ENCODE results near the gene EML2. TPM values are rescaled to one million over a fixed set of nuclear protein-coding genes. Genes with fewer than 3 reads are reported as not detected.

EML2 gene
- total RNA-seq, 2 experiments from 2014 or later = 136 to 146 TPM

DNA sequence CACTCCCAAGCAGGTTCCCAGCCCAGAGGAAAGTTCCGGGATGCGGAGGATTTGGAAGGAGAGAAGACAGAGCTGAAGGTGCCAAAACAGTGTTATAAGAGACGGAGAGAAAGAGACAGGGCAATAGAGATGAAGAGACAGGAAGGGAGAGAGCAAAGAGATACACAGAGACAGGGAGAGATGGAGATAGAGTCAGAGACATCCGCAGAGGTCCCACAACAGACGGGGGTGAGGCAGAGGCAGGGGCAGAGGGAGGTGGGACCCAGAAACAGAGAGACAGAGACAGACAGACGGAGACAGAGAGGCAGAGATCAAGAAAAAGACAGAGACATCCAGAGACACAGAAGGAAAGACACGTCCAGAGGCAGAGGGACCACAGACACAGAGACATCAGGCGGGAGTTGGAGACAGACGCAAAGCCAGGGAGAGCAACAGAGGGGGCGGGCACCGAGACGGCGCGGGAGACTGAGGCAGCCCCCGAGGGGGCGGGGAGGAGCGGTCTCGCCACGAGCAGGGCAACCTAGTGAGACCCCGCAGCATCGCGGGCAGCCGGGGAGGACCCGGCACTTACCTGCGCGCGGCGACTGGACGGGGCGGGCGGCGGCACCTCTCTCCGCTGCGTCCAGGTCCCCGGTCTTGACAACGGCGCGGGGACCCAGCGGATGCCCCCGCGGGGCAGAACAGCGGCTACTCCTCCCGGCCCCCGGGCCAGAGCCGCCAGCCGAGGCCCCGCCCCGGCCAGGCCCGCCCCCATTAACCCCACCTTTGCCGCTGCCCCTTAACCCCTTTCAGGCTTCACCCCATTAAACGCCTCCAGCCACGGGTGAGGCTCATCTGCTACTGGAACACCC is 37.4 kb downstream of the EML2 start, which contains the start of gene GPR4:
Gene GPR4 (minus strand): TSS at position 689 of the 851 bp plus-strand sequence. CDS start 10,346 bp downstream, outside the sequence.
- ChIA-PET POLR2A (no interaction called here), CTCF (interaction anchor here (0.8 kb wide), 1 partner anchor 9 kb away, joined by 3 read pairs; no protein-coding TSS in a partner anchor)
- Mint-ChIP-seq H3K27me3 (peaks cover 63% of the 10 kb centered on the region), H3K36me3 (ENCODE audit: low read depth) (no peaks in the 10 kb centered on the region), H3K4me3 (no peak within 1 kb of the TSS), H3K27ac (no peak within 1 kb of the TSS), H3K4me1 (peaks cover 23% of the 10 kb centered on the region), H3K9me3 (no peaks in the 10 kb centered on the region)
- no peak for DNase-seq

DNA sequence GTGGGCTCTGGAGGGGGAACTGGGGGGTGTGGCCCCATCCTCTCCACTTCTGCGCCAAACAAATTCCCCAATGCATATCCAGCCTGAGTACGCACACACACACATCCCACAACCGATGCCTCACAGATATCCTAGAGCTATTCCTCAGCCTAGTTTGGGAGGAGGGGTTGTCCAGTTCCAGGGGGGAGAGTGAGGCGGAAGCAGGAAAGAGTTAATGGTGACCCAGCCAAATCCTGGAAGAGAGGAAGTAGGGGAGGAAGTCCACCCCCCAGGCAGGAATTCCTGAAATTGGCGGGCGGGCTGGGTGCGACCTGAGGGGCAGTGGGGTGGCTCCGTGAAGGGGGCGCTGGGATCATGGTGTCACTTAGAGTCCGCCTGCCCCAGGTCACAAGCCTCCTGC is 38.1 kb downstream of the EML2 start:
- Mint-ChIP-seq H3K36me3 (ENCODE audit: low read depth) (no peaks in the 10 kb centered on the region), H3K27ac (no peak overlapping the region), H3K4me3 (no peak overlapping the region), H3K9me3 (no peaks in the 10 kb centered on the region), H3K27me3 (peaks cover 70% of the 10 kb centered on the region), H3K4me1 (peaks cover 22% of the 10 kb centered on the region)
- no peak for DNase-seq
- ChIA-PET POLR2A (no interaction called here), CTCF (no interaction called here)

DNA sequence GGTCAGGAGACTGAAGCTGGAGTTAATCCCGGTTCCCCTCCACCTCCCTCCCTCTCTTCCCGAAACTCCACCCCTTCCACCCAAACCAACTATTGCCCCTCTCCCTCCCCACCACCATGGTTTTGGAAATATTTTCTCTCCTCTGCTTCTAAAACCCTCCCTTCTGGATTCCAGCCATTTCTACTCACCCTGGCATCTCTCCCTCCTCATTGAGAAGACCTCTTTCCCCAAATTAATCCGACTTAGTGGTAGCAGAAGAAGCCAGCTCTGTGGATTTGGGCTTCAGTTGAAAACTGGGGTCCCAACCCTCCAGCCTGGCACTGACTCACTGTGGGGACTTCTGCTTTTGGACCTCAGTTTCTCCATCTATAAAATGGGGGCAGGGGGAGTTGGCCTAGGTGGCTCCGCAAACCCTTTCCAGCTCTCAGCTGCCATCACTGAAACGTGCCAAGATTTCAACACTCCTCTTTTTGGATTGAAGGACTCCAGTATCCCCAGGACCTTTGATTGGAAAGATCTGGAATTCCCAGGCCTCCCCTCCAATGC is 38.8 kb downstream of the EML2 start:
- no peak overlapping the region for H3K27ac Mint-ChIP-seq
- ChIA-PET POLR2A (no interaction called here), CTCF (no interaction called here)
- DNase-seq = no peak
- no peaks in the 10 kb centered on the region for H3K36me3 Mint-ChIP-seq (ENCODE audit: low read depth)
- no peak overlapping the region for H3K4me3 Mint-ChIP-seq
- peaks cover 22% of the 10 kb centered on the region for H3K4me1 Mint-ChIP-seq
- H3K9me3 Mint-ChIP-seq = no peaks in the 10 kb centered on the region
- peaks cover 77% of the 10 kb centered on the region for H3K27me3 Mint-ChIP-seq

DNA sequence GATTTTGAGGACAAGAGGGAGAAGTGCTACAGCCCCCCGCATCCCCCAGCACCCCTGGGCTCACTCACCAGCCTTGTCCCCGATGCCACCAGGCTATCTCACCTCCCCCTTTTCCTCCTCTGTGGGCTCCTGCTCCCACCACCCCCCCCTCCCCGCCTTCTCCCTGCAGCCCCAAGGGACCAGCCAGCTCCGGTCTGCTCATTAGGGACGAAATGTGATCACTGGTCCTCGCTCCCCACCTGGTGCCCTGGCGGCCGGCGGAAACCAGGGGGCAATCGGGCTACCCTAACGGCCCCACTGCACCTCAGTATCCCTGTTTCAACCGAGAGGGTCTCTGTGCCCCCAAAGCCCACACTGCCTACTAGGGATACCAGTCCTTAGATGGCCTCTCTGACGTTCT is 39.9 kb downstream of the EML2 start:
- POLR2A ChIA-PET = interaction anchor here (1.3 kb wide), 1 partner anchor 43 kb away, joined by 8 read pairs; no protein-coding TSS in a partner anchor

DNA sequence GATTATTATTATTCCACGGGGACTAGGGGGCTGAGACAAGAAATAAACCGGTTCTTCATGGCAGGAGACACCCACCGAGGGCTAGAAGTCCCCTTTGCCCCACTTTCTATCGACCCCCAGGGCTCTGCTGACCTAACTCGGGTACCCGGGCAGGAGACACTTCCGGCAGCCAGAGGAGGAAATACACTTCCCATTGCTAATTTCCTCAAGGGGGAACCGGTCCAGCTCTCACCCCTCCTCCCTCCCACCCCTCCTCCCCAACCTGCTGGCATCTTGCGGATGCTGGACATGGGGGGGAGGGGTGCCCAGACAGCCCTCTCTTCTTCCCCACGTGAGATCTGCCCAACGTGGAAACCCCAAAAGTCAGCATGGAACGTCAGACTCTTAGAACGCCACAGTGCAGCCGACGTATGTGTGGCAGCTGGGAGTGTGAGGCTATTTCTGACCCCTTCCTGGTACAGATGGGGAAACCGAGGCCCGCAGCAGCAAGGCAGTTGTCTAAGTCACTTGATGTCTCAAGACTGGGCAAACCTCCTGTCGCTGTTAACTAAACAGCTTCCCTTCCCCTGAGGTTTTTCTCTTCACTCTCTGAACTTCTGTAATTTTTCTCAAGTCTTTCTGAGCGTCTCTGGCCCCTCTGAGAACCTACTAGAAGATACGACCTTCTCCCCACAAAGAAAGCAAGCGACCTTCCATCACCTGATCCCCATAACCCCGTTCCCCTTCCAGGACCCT is 40.8 kb downstream of the EML2 start:
- H3K9me3 Mint-ChIP-seq = no peaks in the 10 kb centered on the region
- H3K4me1 Mint-ChIP-seq = peaks cover 22% of the 10 kb centered on the region
- H3K36me3 Mint-ChIP-seq (ENCODE audit: low read depth) = no peaks in the 10 kb centered on the region
- ChIA-PET POLR2A (interaction anchor here (1.3 kb wide), 1 partner anchor 44 kb away, joined by 8 read pairs; no protein-coding TSS in a partner anchor), CTCF (interaction anchor here (0.9 to 1.6 kb wide), 3 partner anchors 10 to 41 kb away, joined by 3 to 4 read pairs (median 3); partner anchors contain the start of gene EML2)
- H3K27ac Mint-ChIP-seq = no peak overlapping the region
- H3K4me3 Mint-ChIP-seq = no peak overlapping the region
- DNase-seq = no peak
- peaks cover 79% of the 10 kb centered on the region for H3K27me3 Mint-ChIP-seq

More for the DNA sequence above, 39.9 kb downstream of the EML2 start:
- H3K27ac Mint-ChIP-seq = no peak overlapping the region
- peaks cover 22% of the 10 kb centered on the region for H3K4me1 Mint-ChIP-seq
- H3K9me3 Mint-ChIP-seq = no peaks in the 10 kb centered on the region
- H3K36me3 Mint-ChIP-seq (ENCODE audit: low read depth) = no peaks in the 10 kb centered on the region
- H3K4me3 Mint-ChIP-seq = no peak overlapping the region
- DNase-seq = no peak
- peaks cover 79% of the 10 kb centered on the region for H3K27me3 Mint-ChIP-seq
- CTCF ChIA-PET = interaction anchor here (0.9 kb wide), 1 partner anchor 40 kb away, joined by 4 read pairs; the partner anchor contains the start of gene EML2

DNA sequence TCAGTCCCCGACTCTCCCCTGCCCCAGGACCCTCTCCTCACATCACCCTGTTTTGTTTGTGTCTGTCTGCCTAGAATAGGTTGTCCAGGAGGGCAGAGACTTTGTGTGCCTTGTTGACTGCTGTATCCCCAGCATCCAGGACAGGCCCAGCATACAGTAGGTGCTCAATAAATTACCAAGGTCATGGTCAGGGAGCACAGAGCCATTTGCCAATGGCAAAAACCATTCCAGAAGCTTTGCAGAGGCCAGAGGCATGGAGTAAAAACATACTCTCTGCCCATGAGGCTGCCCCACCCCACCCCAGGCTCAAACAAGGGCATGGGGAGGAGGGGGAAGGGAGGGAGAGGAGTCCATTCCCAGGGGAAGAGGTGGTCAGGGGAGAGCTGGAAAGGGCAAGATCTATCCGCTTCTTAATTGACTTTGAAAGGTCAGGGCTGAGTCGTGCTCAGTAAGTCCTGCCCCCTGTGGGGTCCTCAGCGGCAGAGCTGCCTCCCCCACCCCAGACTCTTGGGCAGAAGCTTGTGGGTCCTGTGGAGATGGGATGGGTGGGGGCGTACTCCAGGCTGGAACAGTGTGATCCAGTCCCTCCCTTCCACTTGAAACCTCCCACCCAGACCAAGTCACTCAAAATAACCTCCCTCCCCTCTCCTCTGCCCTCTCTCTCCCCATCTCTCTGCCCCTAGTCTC is 41.6 kb downstream of the EML2 start:
- H3K36me3 Mint-ChIP-seq (ENCODE audit: low read depth) = no peaks in the 10 kb centered on the region
- peaks cover 72% of the 10 kb centered on the region for H3K27me3 Mint-ChIP-seq
- ChIA-PET POLR2A (no interaction called here), CTCF (interaction anchor here (1.6 kb wide), 1 partner anchor 39 kb away, joined by 3 read pairs; no protein-coding TSS in a partner anchor)
- H3K27ac Mint-ChIP-seq = no peak overlapping the region
- peaks cover 23% of the 10 kb centered on the region for H3K4me1 Mint-ChIP-seq
- H3K4me3 Mint-ChIP-seq = no peak overlapping the region
- no peak for DNase-seq
- H3K9me3 Mint-ChIP-seq = no peaks in the 10 kb centered on the region

DNA sequence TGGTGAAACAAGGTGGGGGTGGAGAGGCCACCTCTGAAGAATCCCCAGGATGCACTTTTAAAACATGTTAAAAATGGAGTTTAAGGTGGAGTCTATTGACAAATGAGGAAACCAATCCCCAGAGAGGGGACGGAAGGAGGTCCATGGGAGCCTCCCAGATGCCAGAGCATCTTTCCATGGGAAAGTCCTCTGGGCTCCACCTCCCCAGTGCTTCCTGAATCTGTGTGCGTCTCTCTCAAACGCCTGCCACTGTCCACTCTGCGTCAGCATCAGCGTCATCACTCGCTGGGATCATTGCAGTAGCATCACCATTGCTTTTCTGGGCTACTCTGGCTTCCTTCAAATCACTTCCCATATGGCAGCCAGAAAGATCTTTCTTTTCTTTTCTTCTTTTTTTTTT is 43.4 kb downstream of the EML2 start:
- Mint-ChIP-seq H3K4me3 (no peak overlapping the region), H3K36me3 (ENCODE audit: low read depth) (no peaks in the 10 kb centered on the region), H3K27me3 (peaks cover 67% of the 10 kb centered on the region), H3K4me1 (peaks cover 30% of the 10 kb centered on the region), H3K9me3 (no peaks in the 10 kb centered on the region), H3K27ac (no peak overlapping the region)
- POLR2A ChIA-PET = interaction anchor here (1.2 kb wide), 1 partner anchor 45 kb away, joined by 4 read pairs; no protein-coding TSS in a partner anchor
- CTCF ChIA-PET = interaction anchor here (1.4 kb wide), 1 partner anchor 50 kb away, joined by 3 read pairs; no protein-coding TSS in a partner anchor
- no peak for DNase-seq

DNA sequence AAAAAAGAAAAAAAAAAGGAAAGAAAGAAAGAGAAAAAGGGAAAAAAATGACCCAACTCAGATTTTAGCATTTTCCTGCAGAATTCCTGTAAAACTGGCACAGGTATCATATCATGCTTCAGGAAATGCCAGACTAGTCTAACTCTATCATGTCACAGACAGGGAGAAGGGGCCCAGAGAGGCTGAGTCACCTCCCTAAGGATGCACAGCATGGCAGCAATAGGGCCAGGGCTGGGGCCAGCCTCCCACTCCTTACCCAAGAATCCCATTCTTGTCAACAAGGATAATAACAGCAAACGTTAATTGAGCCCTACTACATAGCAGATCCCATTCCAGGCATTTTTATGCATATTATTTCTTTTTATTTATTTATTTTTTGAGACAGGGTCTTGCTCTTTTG is 45.7 kb downstream of the EML2 start:
- Mint-ChIP-seq H3K27me3 (peaks cover 58% of the 10 kb centered on the region), H3K4me3 (no peak overlapping the region), H3K4me1 (peaks cover 24% of the 10 kb centered on the region), H3K9me3 (no peaks in the 10 kb centered on the region), H3K27ac (no peak overlapping the region), H3K36me3 (ENCODE audit: low read depth) (no peaks in the 10 kb centered on the region)
- no peak for DNase-seq
- ChIA-PET POLR2A (no interaction called here), CTCF (interaction anchor here (0.7 to 1.9 kb wide), 5 partner anchors 9 to 89 kb away, joined by 3 to 11 read pairs (median 5); partner anchors contain the start of gene GPR4)

DNA sequence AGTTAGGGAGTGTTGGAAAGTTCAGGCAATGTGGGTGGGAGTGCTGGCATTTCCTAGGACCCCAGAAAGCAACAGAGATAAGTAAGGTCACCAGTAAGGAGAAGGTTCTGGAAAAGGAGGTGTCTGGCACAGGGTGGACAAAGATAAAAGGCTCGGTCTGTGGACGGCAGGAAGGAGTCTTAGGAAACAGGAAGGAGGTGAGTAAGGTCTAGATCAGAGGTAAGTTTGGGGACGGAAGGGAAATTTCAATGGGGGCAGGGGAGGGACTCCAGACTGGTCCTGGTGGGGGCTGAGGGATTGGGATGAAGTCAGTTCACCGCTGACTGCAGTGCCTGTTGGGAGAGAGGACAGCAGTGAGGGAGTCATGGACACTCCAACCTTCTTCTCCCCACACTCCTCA is 46.8 kb downstream of the EML2 start:
- ChIA-PET CTCF (interaction anchor here (0.9 to 2.2 kb wide), 3 partner anchors 10 to 50 kb away, joined by 3 to 19 read pairs (median 8); partner anchors contain the start of gene GPR4), POLR2A (no interaction called here)
- H3K36me3 Mint-ChIP-seq (ENCODE audit: low read depth) = no peaks in the 10 kb centered on the region
- no peak for DNase-seq
- peaks cover 47% of the 10 kb centered on the region for H3K27me3 Mint-ChIP-seq
- H3K9me3 Mint-ChIP-seq = no peaks in the 10 kb centered on the region
- H3K4me3 Mint-ChIP-seq = no peak overlapping the region
- peaks cover 18% of the 10 kb centered on the region for H3K4me1 Mint-ChIP-seq
- no peak overlapping the region for H3K27ac Mint-ChIP-seq

DNA sequence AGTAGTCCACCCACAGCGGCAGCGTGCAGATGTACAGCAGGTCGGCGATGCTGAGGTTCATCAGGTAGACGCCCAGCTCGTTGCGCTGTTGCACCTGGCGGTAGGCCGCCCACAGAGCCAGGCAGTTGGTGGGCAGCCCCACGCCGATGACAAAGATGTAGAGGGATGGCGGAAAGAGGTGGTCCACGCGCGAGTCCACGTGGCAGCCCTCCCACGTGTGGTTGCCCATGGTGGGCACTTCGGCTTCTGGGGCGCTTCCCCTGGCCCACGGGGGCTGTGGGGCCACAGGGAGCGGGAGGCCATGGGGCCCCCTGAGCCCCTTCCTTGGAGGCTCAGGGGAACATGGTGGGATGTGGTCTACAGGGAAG is 47.6 kb downstream of the EML2 start:
- Mint-ChIP-seq H3K27ac (no peak overlapping the region), H3K4me1 (peaks cover 18% of the 10 kb centered on the region), H3K36me3 (ENCODE audit: low read depth) (no peaks in the 10 kb centered on the region), H3K9me3 (no peaks in the 10 kb centered on the region), H3K4me3 (no peak overlapping the region), H3K27me3 (peaks cover 39% of the 10 kb centered on the region)
- POLR2A ChIA-PET = interaction anchor here (1.9 kb wide), 1 partner anchor 51 kb away, joined by 6 read pairs; no protein-coding TSS in a partner anchor
- DNase-seq = no peak
- CTCF ChIA-PET = interaction anchor here (1.0 to 2.2 kb wide), 2 partner anchors 50 to 101 kb away, joined by 4 to 19 read pairs; partner anchors contain the start of genes QPCTL and SNRPD2

DNA sequence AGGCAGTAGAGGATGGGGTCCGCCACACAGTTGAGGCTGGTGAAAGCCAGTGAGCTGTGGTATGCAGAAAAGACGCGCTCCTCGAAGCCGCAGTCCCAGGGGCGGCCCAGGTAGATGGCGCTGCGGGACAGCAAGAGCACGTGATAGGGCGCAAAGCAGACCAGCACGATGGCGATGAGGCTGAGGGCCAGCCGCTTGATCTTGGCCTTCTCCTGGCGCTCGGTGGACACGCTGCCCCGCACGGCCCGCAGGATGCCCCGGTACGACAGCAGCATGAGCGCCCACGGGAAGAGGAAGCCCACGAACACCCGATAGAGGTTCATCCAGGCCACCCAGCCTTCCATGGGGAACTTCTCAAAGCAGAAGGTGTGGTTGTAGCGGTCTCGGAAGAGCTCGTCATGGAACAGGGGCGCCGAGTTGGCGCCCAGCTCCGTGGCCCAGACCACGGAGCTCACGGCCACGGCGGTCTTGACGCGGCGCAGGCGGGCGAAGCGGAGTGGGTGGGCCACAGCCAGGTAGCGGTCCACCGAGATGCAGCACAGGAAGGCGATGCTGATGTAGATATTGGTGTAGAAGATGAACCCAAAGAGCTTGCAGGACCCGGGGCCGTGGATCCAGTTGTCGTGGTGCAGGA is 48.1 kb downstream of the EML2 start:
- Mint-ChIP-seq H3K4me3 (no peak overlapping the region), H3K4me1 (peaks cover 18% of the 10 kb centered on the region), H3K9me3 (no peaks in the 10 kb centered on the region), H3K27me3 (peaks cover 34% of the 10 kb centered on the region), H3K27ac (no peak overlapping the region), H3K36me3 (ENCODE audit: low read depth) (no peaks in the 10 kb centered on the region)
- peak; percentile 55 for DNase-seq
- CTCF ChIA-PET = interaction anchor here (0.6 to 2.2 kb wide), 4 partner anchors 40 to 313 kb away, joined by 3 to 19 read pairs (median 4); partner anchors contain the start of genes QPCTL and SNRPD2
- POLR2A ChIA-PET = interaction anchor here (1.9 kb wide), 1 partner anchor 52 kb away, joined by 6 read pairs; no protein-coding TSS in a partner anchor

All from activated CD4-positive, alpha-beta memory T cell treated with anti-CD3 and anti-CD28 coated beads, Interleukin-2, amount 10 ng/mL, durations not matched to agents 7 days and 5 days (primary cell).